HG02759 (cell line): ENCODE measurements around the gene GPN3.
"Not testable (repeated sequence)": the region's sequence is repeated elsewhere in the genome, so short reads cannot be mapped to it uniquely, and the experiment has no call there.

Source experiments
- ATAC-seq: cut with Tn5 transposase; IDR thresholded peaks from one replicate; pipeline ENCODE4 v1.9.1; 2021; ENCODE audit warnings: mild to moderate bottlenecking, moderate library complexity; ENCODE audit not compliant: unreplicated experiment

The GPN3 gene

GRCh38 chr12:110449799-110450497, 18.1 kb downstream of the GPN3 start, which contains the start of gene ARPC3:
Gene ARPC3 (minus strand): TSS chr12:110450337. CDS start chr12:110450260, 77 bp downstream.
- ATAC-seq, result peak; percentile 97

GRCh38 chr12:110444455-110444854, 23.6 kb downstream of the GPN3 start:
- ATAC-seq, result no peak

GRCh38 chr12:110436231-110436630, 31.8 kb downstream of the GPN3 start:
- ATAC-seq, result no peak

- no peak for ATAC-seq
These were observed 36.0 kb downstream of the GPN3 start for GRCh38 chr12:110431957-110432587.

- not testable (repeated sequence) for ATAC-seq
These were observed 38.4 kb downstream of the GPN3 start for GRCh38 chr12:110429676-110430075.

GRCh38 chr12:110426406-110426805, 41.7 kb downstream of the GPN3 start:
- ATAC-seq, result no peak

- no peak for ATAC-seq
These were observed 43.8 kb downstream of the GPN3 start for GRCh38 chr12:110424237-110424636.

GRCh38 chr12:110421701-110422100, 46.4 kb downstream of the GPN3 start:
- no peak for ATAC-seq

- no peak for ATAC-seq
These were observed 46.8 kb downstream of the GPN3 start for GRCh38 chr12:110421159-110421661.

- not testable (repeated sequence) for ATAC-seq
These were observed 47.4 kb downstream of the GPN3 start for GRCh38 chr12:110420644-110421043.

GRCh38 chr12:110417113-110417512, 50.9 kb downstream of the GPN3 start:
- not testable (repeated sequence) for ATAC-seq

GRCh38 chr12:110410086-110410485, 58.0 kb downstream of the GPN3 start:
- ATAC-seq, result not testable (repeated sequence)

GRCh38 chr12:110405126-110405662, 62.9 kb downstream of the GPN3 start:
- ATAC-seq, result not testable (repeated sequence)

- peak; percentile 50 for ATAC-seq
These were observed 63.9 kb downstream of the GPN3 start for GRCh38 chr12:110403976-110404682.

GRCh38 chr12:110403146-110403975, 64.7 kb downstream of the GPN3 start, which contains the start of gene ANAPC7:
Gene ANAPC7 (minus strand): TSS chr12:110403708. CDS start chr12:110403627, 81 bp downstream.
- ATAC-seq, result peak; percentile 81
